Left lung (tissue), 10 donors: Measurements from ENCODE around the gene PSMB7. TPM values are rescaled to one million over a fixed set of nuclear protein-coding genes. Genes with fewer than 3 reads are reported as not detected.

Experiments used
- ATAC-seq: fragments of 200-7000 bp; cut with Tn5 transposase; one replicate; pipeline ENCODE4 v1.9.1; 2020; ENCODE audit warnings: moderate library complexity
- DNase-seq, 4 donors: peaks; one replicate each; pipeline ENCODE4 v3.0.0-alpha.2; 2013 to 2020
- H3K27ac ChIP-seq, 2 donors: fragments of 200-600 bp; sonication (generic) in 1 of 2; one replicate each; pipeline versions ENCODE4 v1.5.0 to v1.8.0; 2020 to 2021
- H3K27me3 ChIP-seq, 2 donors: fragments of 200-600 bp; sonication (generic) in 1 of 2; one replicate each; pipeline versions ENCODE4 v1.5.0 to v1.8.0; 2020 to 2021
- H3K36me3 ChIP-seq, 2 donors: fragments of 200-600 bp; sonication (generic) in 1 of 2; one replicate each; pipeline versions ENCODE4 v1.5.0 to v1.8.0; 2020 to 2021
- H3K4me1 ChIP-seq, 2 donors: fragments of 200-600 bp; one replicate each; pipeline ENCODE4 v1.8.0; 2021
- H3K4me3 ChIP-seq, 2 donors: fragments of 200-600 bp; sonication (generic) in 1 of 2; one replicate each; pipeline versions ENCODE4 v1.5.0 to v1.8.0; 2020 to 2021; ENCODE audit warnings: mild to moderate bottlenecking in 1 of 2
- H3K9me3 ChIP-seq, 2 donors: fragments of 200-600 bp; sonication (generic) in 1 of 2; one replicate each; pipeline versions ENCODE4 v1.5.0 to v1.8.0; 2020 to 2021
- CTCF ChIP-seq, 2 donors: fragments of 200-600 bp; sonication (generic) in 1 of 2; IDR thresholded peaks; one replicate each; pipeline versions ENCODE4 v1.5.0 to v1.8.0; 2021; ENCODE audit warnings: antibody characterized with exemption in 2 of 2
- intact Hi-C, 2 donors: fragments of 100-400 bp; cut with DNase I; formaldehyde crosslinking; loops; one replicate each; pipeline versions ENCODE4 v1.11.2 to v1.14.2; 2022
- polyA plus RNA-seq, 6 donors: library from polyadenylated mRNA; unstranded; fragments of 120-200 nt; gene quantifications; one replicate each; pipeline ENCODE4 v1.2.1, GENCODE V29; 2013; ENCODE audit not compliant: insufficient read length in 6 of 6
- total RNA-seq, 2 donors: library from RNA; stranded (reverse); fragmentation: NEBNext Ultra II Directional; extraction: Animal tissue kit (Norgen Biotek cat#: 25700); gene quantifications; one replicate each; pipeline ENCODE4 v1.2.1, GENCODE V29; 2021
- donor health status: DM: no; HTN: yes; CAD: no.
- donor health status: DM: no; HTN: no; CAD: no.

PSMB7 gene
- total and polyA plus RNA-seq, 8 donors, result 86.3 to 220 (median 203) TPM

GRCh38 chr9:124359426-124359825, 55.8 kb downstream of the PSMB7 start:
- DNase-seq (no peak), ATAC-seq (no peak)
- H3K27me3 ChIP-seq, result no peaks in the 10 kb centered on the region
- intact Hi-C loops, result no loop called here
- H3K4me1 ChIP-seq, result peaks cover 0 to 4% of the 10 kb centered on the region in 2 donors
- H3K36me3 ChIP-seq, result peaks cover 0 to 52% of the 10 kb centered on the region in 2 donors
- no peak for TF ChIP-seq CTCF (IDR thresholded peaks at IDR 0.05)
- no peak overlapping the region for H3K27ac ChIP-seq
- no peak overlapping the region for H3K4me3 ChIP-seq
- no peaks in the 10 kb centered on the region for H3K9me3 ChIP-seq

GRCh38 chr9:124358631-124359030, 56.6 kb downstream of the PSMB7 start:
- Histone ChIP-seq H3K4me1 (peaks cover 0 to 4% of the 10 kb centered on the region in 2 donors), H3K27me3 (no peaks in the 10 kb centered on the region), H3K4me3 (no peak overlapping the region), H3K36me3 (peaks cover 0 to 56% of the 10 kb centered on the region in 2 donors), H3K9me3 (no peaks in the 10 kb centered on the region), H3K27ac (no peak overlapping the region)
- no peak for ATAC-seq
- no peak for TF ChIP-seq CTCF (IDR thresholded peaks at IDR 0.05)
- intact Hi-C loops, result no loop called here
- no peak for DNase-seq

GRCh38 chr9:124357721-124358361, 57.4 kb downstream of the PSMB7 start:
- peaks cover 0 to 4% of the 10 kb centered on the region in 2 donors for H3K4me1 ChIP-seq
- H3K36me3 ChIP-seq, result peaks cover 0 to 56% of the 10 kb centered on the region in 2 donors
- H3K27ac ChIP-seq, result no peak overlapping the region
- intact Hi-C loops, result no loop called here
- no peaks in the 10 kb centered on the region for H3K27me3 ChIP-seq
- no peaks in the 10 kb centered on the region for H3K9me3 ChIP-seq
- no peak overlapping the region for H3K4me3 ChIP-seq
- ATAC-seq, result peak; percentile 18
- no peak for TF ChIP-seq CTCF (IDR thresholded peaks at IDR 0.05)
- DNase-seq, result no peak

- Histone ChIP-seq H3K4me1 (peaks cover 0 to 5% of the 10 kb centered on the region in 2 donors), H3K36me3 (peaks cover 0 to 66% of the 10 kb centered on the region in 2 donors), H3K27ac (no peak overlapping the region), H3K9me3 (no peaks in the 10 kb centered on the region), H3K27me3 (no peaks in the 10 kb centered on the region), H3K4me3 (no peak overlapping the region)
- DNase-seq (no peak), ATAC-seq (no peak)
- no peak for TF ChIP-seq CTCF (IDR thresholded peaks at IDR 0.05)
- intact Hi-C loops, result no loop called here
Measured at GRCh38 chr9:124356745-124357390, 58.4 kb downstream of the PSMB7 start.

GRCh38 chr9:124355941-124356744, 59.1 kb downstream of the PSMB7 start:
- DNase-seq, result no peak
- ATAC-seq, result no peak
- intact Hi-C loops, result no loop called here
- peaks cover 0 to 12% of the 10 kb centered on the region in 2 donors for H3K4me1 ChIP-seq
- no peak for TF ChIP-seq CTCF (IDR thresholded peaks at IDR 0.05)
- no peaks in the 10 kb centered on the region for H3K27me3 ChIP-seq
- H3K9me3 ChIP-seq, result no peaks in the 10 kb centered on the region
- peaks cover 0 to 73% of the 10 kb centered on the region in 2 donors for H3K36me3 ChIP-seq
- no peak overlapping the region for H3K27ac ChIP-seq
- H3K4me3 ChIP-seq, result no peak overlapping the region
